A673 (cell line): ENCODE measurements around the gene STX8.

Experiments used
- CTCF ChIP-seq: fragments of 300-800, 200-600 bp; sonication (generic); conservative IDR thresholded peaks from 2 replicates; pipeline ENCODE4 v1.5.1; 2017; ENCODE audit warnings: low read depth, mild to moderate bottlenecking, antibody characterized with exemption, low read length, moderate library complexity, mixed read lengths
- EZH2 ChIP-seq: fragments of 200-600 bp; sonication (generic); IDR thresholded peaks from 2 replicates; pipeline ENCODE4 v1.6.1; 2017; ENCODE audit warnings: borderline replicate concordance, low read depth, mild to moderate bottlenecking, mixed read lengths, antibody characterized with exemption, low read length; ENCODE audit not compliant: poor library complexity, severe bottlenecking

- TF ChIP-seq CTCF (no peak), EZH2 (no peak)
Observed at GRCh38 chr17:9238340-9239245, 337.0 kb downstream of the STX8 start.
